HG03520 (cell line): ENCODE results near the gene WDR62.

ENCODE experiments used
- ATAC-seq: cut with Tn5 transposase; IDR thresholded peaks from one replicate; pipeline ENCODE4 v1.9.1; 2021; ENCODE audit warnings: mild to moderate bottlenecking, moderate library complexity; ENCODE audit not compliant: unreplicated experiment

The WDR62 gene

DNA sequence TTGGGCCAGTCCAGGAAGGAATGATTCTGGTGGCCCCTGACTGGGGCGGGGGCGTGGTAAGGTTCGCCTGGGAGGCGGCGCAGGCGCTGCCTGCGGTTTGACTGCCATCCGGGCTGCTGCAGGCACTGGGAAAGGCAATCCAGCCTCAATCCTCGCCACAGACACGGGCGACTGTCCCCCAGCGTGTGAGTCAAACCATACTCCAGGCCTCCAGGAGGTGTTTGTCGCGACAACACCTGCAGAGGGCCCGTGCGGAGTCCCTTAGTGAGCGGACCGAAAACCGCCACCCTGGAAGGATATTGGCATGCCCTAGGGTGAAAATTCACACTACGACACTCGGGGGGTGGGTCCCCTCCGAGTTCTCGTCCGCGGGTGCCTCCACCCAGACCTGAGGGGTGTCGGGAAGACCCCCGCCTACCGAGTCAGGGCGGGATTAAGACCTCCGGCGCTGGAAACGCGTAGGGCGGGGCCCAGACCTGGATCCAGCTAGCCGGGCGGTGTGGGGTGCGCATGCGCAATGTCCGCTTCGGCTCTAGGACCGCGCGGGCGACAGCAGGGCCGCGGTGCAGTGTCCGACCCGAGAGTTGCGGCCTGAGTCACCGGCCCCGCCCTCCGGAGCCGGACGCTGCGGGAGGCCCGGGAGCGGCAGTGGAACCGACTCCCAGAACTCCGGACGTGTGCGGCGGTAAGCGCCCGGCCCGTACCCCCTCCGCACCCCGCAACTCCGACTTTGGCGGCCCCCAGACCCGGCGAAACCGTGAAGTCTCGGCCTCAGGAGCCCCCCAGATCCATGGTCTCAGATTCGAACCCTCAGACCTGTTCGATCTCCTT, 85.0 kb downstream of the WDR62 start, which contains the start of gene CAPNS1:
CAPNS1 (plus strand) TSS at position 594 of the 831 bp plus-strand sequence. CDS start 946 bp downstream, outside the sequence.
- peak; percentile 69 for ATAC-seq

DNA sequence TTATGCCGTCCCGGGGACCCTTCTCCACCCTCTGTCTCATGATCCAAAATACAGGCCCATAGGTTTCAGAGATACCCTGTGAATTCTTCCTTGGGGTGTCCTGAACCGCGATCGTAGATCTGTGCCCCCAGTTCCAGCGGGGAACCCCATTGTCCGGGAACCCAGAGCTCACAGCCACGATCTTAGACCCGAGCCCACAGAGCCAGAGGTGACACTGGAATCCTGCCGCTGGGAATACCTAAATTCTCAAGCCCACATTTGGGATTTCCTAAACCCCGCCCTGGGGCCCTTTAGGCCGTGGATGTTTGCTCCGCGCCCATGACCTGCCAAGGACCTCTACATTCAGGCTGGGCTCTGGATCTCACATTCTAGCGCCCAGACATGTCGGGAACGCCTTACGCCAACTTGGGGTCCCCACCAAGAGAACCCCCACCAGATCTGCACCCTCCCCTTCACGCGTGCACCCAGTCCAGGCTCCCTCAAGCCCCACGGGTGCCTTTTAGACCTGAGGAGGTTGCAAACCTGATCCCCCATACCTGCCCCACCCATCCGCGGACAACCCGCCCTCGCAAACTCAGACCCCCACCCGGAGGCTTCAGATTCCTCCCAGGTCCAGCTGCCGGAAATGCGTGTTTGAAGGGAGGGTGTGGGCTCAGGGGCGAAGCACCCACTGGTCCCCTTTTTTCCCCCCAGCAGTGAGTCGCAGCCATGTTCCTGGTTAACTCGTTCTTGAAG, 85.8 kb downstream of the WDR62 start:
- peak; percentile 1 for ATAC-seq

DNA sequence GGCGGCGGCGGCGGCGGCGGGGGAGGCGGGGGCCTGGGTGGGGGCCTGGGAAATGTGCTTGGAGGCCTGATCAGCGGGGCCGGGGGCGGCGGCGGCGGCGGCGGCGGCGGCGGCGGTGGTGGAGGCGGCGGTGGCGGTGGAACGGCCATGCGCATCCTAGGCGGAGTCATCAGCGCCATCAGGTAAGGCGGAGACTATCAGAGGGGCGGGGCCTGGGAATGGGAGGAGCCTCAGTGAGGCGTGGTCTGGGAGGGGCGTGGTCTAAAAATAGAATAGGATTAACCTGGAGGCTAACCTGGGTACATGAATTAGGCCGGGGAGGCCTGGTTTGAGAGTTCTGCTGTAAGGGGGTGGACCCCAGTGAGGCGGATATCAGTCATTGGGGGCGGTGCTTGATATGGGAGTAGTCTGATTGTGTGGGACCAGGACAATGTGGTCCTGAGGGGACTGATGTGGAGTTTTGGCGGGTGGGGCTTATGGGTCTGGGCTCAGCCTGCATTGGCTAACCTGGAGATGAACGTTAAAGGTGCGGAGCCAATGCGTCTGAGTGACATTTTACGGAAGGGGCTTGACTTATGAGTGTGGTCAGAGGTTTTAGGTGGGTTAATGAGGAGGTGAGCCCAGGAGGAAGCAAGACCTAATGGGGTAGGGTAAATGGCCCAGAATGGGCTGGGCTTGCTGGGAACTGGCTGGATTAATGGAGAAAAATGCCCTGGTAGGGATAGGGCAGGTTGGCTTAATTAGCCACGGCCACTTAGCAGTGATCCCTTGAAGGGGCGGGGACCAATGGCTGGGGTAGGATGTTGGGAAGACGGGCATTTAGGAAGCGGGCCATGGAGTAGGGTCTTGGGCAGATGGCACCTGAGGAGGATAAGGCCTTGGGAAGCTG, 86.6 kb downstream of the WDR62 start:
- ATAC-seq, result peak; percentile 35

DNA sequence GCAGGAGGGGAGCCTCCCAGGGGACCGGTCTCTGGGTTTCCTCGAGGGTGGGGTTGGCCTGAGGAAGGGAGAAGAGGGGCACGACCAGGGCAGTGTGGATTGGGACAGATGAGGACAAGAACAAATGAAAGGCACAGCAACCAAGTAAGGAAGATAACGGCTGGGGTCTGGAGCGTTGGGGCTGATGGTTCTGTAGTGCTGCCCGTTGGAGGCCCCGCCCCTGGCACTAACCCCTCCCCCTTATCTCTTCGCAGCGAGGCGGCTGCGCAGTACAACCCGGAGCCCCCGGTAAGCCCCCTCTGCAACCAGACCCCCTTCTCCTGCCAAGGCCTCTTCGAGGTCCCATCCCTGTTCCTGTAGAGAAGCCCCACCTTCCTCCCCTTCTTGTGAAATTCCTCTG, 87.3 kb downstream of the WDR62 start:
- no peak for ATAC-seq

DNA sequence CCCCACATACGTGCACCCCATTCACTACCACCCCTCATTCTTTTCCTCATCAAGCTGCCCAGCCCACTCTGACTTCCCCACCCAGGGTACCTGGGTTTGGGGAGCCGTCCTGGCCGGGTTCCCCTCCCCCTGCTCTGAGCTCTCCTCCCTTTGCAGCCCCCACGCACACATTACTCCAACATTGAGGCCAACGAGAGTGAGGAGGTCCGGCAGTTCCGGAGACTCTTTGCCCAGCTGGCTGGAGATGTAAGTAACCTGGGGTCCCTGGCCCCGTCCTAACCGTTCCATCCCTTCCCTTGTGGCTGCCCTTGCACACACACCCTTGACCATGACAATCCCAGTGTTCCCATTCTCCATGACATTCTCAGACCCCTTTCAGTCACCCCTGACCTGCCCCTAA, 87.8 kb downstream of the WDR62 start:
- ATAC-seq, result no peak

DNA sequence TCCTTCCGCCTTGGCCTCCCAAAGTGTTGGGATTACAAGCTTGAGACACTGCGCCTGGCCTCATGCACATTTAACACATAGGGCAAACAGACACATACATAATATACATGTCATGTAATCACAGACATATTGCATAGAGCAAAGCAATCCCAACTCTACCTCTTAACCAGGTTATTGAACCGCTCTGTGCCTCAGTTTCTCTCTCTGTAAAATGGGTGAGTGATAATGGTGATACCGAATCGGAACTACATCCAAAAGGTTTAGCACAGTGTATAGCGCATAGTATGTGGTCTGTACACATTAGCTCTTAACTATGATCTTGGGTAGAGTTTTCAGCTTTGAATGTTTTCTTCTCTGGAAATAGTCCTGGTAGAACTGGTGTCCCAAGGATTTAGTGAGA, 89.9 kb downstream of the WDR62 start:
- ATAC-seq, result no peak

DNA sequence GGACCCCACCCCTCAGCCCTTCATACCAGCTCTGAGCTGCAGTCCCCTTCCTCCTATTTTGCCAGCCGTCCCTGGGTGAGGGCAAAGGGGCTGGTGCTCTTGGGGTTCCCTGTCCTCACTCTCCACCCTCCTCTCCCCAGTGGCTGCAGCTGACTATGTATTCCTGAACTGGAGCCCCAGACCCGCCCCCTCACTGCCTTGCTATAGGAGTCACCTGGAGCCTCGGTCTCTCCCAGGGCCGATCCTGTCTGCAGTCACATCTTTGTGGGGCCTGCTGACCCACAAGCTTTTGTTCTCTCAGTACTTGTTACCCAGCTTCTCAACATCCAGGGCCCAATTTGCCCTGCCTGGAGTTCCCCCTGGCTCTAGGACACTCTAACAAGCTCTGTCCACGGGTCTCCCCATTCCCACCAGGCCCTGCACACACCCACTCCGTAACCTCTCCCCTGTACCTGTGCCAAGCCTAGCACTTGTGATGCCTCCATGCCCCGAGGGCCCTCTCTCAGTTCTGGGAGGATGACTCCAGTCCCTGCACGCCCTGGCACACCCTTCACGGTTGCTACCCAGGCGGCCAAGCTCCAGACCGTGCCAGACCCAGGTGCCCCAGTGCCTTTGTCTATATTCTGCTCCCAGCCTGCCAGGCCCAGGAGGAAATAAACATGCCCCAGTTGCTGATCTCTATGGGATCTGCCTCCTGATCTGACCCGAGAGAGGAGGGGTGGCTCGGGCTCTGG, 95.1 kb downstream of the WDR62 start:
- ATAC-seq, result no peak

DNA sequence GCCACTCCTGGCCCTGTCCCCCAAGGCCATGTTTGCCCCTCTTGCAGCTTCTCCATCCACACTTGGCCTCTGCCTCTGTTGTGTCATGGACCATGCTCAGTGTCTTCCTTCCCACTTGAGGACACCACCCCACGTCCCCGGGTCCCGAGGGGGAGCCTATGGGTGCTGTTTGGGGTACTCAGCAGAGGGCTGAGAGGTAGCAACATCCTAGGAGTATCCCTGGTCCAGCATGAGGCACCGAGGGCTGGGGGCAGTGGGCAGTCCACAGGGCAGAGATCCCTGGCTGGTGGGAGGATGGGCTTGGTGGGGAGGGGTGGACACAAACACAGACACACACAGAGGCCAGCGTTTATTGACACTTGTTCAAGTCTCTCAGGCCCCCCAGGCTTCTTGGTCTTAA, 95.9 kb downstream of the WDR62 start:
- ATAC-seq, result no peak

DNA sequence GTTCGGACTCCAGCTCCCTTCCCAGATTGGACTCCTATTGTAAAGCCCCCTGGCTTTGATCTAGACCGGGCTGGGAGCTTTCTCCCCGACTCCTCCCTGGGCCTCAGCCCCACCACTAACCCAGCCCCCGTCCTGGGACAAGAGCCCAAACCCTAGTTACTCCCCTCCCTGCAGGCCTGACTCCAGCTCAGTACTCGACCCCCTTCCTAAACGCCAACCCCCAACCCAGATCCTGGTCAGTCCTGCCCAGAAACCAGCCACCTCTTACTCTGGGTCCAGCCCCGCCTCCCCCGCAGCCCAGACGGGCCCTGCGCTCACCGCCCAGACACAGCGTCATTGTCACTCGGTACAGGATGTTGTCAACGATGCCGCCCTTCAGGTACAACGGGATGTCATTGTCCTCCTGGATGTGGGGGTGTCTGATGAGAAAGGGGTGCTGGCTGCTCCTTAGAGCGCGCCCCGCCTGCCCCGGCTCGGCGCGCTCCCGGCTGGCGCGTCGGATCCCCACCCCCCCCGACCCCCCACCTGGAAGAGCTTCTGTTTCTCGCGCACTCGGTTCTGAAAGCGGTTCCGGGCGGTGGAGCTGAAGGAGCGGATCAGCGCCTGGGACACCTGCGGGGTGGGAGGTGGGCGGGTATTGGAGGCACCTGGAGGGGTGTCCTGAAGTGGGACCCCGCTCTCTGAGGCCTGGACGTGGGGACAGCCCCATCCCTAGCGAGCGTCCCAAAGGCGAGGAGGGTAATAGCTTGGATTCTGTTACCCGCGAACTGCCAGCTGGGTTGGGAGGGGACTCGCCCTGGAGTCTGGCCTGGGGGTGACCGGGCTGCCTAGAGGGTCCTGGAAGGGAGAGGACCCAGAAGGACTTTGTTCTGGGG, 96.7 kb downstream of the WDR62 start:
- no peak for ATAC-seq

DNA sequence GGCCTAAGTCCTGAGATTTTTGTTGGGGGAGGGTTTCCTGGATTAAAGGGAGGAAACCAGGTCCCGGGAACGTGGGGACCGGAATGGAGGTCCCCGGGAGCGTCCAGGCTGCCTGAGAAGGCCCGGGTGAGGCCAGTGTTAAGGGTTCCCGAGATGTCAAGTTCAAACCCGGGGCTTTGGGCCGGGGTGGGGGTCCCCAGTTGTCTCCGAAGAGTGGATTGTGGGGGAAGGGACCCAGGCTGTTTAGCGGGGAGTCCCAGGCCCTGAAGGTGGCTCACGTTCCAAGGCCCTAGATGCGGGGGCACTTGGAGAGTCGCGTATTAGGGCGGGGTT, 97.3 kb downstream of the WDR62 start:
- no peak for ATAC-seq

DNA sequence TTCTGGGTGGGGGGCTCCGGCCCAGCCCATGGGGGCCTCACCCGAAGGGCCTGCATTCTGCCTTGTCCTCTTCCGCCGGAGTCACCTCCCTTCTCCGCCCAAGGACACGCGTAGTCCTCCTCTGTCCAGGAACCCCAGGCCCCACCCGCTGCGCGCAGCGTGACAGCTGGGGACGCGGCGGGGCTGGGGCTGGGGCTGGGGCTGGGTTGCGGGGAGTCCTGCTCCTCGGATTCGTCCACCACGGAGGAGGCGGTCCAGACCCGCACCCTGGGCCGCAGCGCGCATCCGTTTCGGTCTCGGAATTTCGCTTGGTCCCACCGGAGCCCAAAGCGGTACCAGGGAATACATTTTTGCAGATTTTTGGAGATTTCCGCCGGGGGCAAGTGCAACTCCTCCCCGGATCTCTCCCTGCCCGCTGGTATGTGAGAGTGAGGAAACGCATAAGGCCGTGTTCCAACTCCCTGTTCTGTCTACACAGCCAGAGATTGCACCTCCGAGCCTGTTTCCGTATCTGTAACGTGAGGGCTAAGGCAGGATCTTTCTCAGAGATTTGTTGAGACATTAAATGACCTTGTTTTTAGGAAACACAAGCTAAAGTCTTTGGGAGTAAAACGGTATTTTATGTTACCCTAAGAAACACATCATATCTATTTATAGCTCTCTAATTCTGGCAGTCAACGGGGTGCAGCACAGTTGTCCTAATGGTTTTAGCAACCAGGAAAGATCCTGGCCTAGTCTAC, 97.8 kb downstream of the WDR62 start, which contains the start of gene COX7A1:
COX7A1 (minus strand) TSS at position 96 of the 740 bp plus-strand sequence; CDS start at position 56, 40 bp downstream.
- ATAC-seq, result no peak

DNA sequence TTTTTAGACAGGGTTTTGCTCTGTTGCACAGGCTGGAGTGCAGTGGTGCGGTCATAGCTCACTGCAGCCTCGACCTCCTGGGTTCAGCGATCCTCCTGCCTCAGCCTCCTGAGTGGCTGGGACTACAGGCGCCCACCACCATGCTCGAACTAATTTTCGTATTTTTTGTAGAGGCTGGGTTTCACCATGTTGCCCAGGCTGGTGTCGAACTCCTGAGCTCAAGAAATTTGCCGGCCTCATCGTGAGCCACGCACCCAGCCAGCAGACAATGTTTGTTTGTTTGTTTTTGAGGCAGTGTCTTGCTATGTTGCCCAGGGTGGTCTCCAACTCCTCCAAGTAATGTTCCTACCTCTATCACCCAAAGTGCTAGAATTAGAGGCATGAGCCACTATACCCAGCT, 98.4 kb downstream of the WDR62 start:
- ATAC-seq, result no peak
